ENCODE results near the gene NRP1. TPM values are rescaled to one million over a fixed set of nuclear protein-coding genes. Genes with fewer than 3 reads are reported as not detected.

Gene NRP1
- total RNA-seq, 6 experiments from 2014 or later = 14.7 to 61.7 (median 29.5) TPM

GRCh38 chr10:33189808-33190207 is 144.7 kb downstream of the NRP1 start:
- H3K27me3 ChIP-seq = no peaks in the 10 kb centered on the region
- WGBS (ENCODE audit: insufficient coverage, low coverage, low lambda C conversion rate, missing lambda C conversion rate) = 93% methylated on average over 7 of the region's 8 CpGs
- peaks cover 0 to 15% (median 7%) of the 10 kb centered on the region in 4 donors for H3K4me1 ChIP-seq
- TF ChIP-seq POLR2A (IDR thresholded peaks at IDR 0.05) (no peak), CTCF (IDR thresholded peaks at IDR 0.05) (no peak)
- intact Hi-C loops (cut with DNase I) = loop anchor here in 1 of 2 donors (10.0 kb wide), 1 partner anchor 145 kb away; the partner anchor contains the start of gene NRP1
- no peak overlapping the region for H3K27ac ChIP-seq
- H3K36me3 ChIP-seq = peaks cover 0 to 9% (median 4%) of the 10 kb centered on the region in 4 donors
- DNase-seq = no peak
- no peak for ATAC-seq
- H3K4me3 ChIP-seq = no peak overlapping the region
- H3K9me3 ChIP-seq = no peaks in the 10 kb centered on the region

- no peak for TF ChIP-seq POLR2A (IDR thresholded peaks at IDR 0.05)
- no peak for TF ChIP-seq CTCF (IDR thresholded peaks at IDR 0.05)
- ATAC-seq (no peak), DNase-seq (no peak)
- H3K9me3 ChIP-seq = no peaks in the 10 kb centered on the region
- intact Hi-C loops (cut with DNase I) = no loop called here
- no peak overlapping the region for H3K27ac ChIP-seq
- WGBS (ENCODE audit: insufficient coverage, low coverage, low lambda C conversion rate, missing lambda C conversion rate) = 81% methylated on average over 5 of the region's 6 CpGs
- H3K36me3 ChIP-seq = peaks cover 0 to 9% (median 4%) of the 10 kb centered on the region in 4 donors
- peaks cover 0 to 10% (median 5%) of the 10 kb centered on the region in 4 donors for H3K4me1 ChIP-seq
- no peaks in the 10 kb centered on the region for H3K27me3 ChIP-seq
- no peak overlapping the region for H3K4me3 ChIP-seq
Measured at GRCh38 chr10:33189363-33189762, 145.1 kb downstream of the NRP1 start.

GRCh38 chr10:33187427-33187999 is 147.0 kb downstream of the NRP1 start:
- Histone ChIP-seq H3K4me3 (no peak overlapping the region), H3K9me3 (no peaks in the 10 kb centered on the region), H3K4me1 (no peaks in the 10 kb centered on the region), H3K27ac (no peak overlapping the region), H3K36me3 (peaks cover 0 to 13% (median 4%) of the 10 kb centered on the region in 4 donors), H3K27me3 (no peaks in the 10 kb centered on the region)
- TF ChIP-seq POLR2A (IDR thresholded peaks at IDR 0.05) = no peak
- TF ChIP-seq CTCF (IDR thresholded peaks at IDR 0.05) = no peak
- DNase-seq = no peak
- WGBS (ENCODE audit: insufficient coverage, low coverage, low lambda C conversion rate, missing lambda C conversion rate) = 80% methylated on average over 6 of the region's 9 CpGs
- intact Hi-C loops (cut with DNase I) = no loop called here
- no peak for ATAC-seq

DNA sequence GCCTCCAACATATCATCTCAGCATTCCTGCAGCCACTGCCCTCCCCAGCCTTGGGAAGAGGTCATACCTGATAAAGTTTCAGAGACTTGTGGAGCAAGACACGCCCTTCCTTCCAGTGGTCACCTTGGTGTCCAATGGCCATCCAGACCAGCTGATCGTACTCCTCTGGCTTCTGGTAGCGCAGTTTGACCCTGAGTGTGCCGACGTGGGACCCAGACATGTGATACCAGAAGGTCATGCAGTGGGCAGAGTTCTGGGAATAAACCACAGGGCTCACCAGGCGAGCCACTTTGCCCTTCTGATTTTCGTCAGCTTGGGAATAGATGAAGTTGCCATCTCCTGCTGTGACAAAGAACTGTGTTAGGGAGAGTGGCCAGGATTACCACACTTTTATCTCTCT is 148.3 kb downstream of the NRP1 start:
- no peak for ATAC-seq
- H3K27me3 ChIP-seq = no peaks in the 10 kb centered on the region
- intact Hi-C loops (cut with DNase I) = no loop called here
- no peaks in the 10 kb centered on the region for H3K9me3 ChIP-seq
- 82% methylated on average over 7 of the region's 7 CpGs for WGBS (ENCODE audit: insufficient coverage, low coverage, low lambda C conversion rate, missing lambda C conversion rate)
- H3K27ac ChIP-seq = no peak overlapping the region
- no peak for DNase-seq
- no peak for TF ChIP-seq CTCF (IDR thresholded peaks at IDR 0.05)
- peaks cover 0 to 7% (median 0%) of the 10 kb centered on the region in 4 donors for H3K4me1 ChIP-seq
- no peak overlapping the region for H3K4me3 ChIP-seq
- H3K36me3 ChIP-seq = peaks cover 0 to 20% (median 4%) of the 10 kb centered on the region in 4 donors
